Cardiac septum (tissue), 1 donor: Measurements from ENCODE around the gene TBRG4. TPM values are rescaled to one million over a fixed set of nuclear protein-coding genes. Genes with fewer than 3 reads are reported as not detected.

ENCODE experiments used
- DNase-seq: peaks from one replicate; pipeline ENCODE4 v3.0.0-alpha.2; 2020; ENCODE audit warnings: low spot score
- intact Hi-C: fragments of 100-400 bp; cut with DNase I; formaldehyde crosslinking; loops from one replicate; pipeline ENCODE4 v1.14.0; 2022
- total RNA-seq: library from RNA; stranded (reverse); fragmentation: NEBNext Ultra II Directional; extraction: Animal tissue kit (Norgen Biotek cat#: 25700); gene quantifications from one replicate; pipeline ENCODE4 v1.2.1, GENCODE V29; 2021
- donor health status: DM: no; HTN: no; CAD: no.

Gene TBRG4
- total RNA-seq, 1 donor from 2014 or later = 61.4 TPM

DNA sequence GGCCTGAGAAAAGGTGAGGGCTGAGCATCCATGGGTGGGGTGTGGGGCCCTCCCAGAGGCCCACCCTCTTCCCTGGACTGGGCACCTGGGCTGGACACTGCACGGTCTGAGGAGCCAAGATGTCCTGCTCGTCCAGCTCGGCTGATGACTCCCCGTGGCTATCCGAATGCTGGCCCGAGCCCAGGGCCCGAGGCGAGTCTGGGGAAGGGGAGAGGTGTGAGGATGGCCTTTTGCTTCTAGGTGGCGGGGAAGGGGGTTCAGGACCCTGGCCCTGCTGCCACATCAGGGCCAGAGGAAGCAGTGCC lies 29.9 kb downstream of the TBRG4 start:
- no peak for DNase-seq
- intact Hi-C loops = no loop called here

DNA sequence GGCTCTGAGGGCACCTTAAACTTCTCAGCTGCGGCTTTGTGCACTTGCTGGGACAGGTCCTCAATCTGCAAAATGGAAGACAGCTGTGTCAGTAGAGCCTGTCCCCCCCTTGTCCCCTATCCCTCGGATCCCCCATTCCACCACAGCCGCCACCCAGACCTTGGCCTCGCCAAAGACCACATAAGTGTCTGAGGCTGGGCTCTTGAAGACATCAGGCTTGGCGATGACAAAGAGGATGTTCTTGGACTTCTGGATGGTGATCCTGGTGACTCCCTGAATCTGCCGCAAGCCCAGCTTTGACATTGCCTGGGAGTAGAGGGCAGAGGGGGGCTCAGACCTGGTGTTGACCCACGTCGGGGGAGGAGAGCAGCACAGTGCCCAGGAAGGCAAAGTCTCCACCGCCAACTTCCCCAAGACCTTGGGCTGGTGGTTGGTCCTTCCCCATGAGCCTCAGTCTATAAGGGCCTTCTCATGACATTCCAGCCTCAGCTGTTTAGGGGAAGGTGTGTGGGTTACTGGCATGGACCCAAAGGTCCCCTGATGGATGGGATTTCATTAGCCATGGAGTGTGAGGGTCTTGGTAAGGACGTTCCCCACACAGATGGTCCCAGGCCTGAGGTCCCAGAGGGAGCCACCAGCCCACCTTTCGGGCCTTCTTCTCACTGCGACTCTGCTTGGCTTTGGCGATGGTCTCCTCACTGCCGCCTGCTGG lies 30.4 kb downstream of the TBRG4 start:
- intact Hi-C loops = no loop called here
- peak; percentile 71 for DNase-seq

- DNase-seq = no peak
- intact Hi-C loops = no loop called here
These were observed 31.1 kb downstream of the TBRG4 start for GRCh38 chr7:45080265-45080957.

GRCh38 chr7:45078125-45078681 lies 33.3 kb downstream of the TBRG4 start:
- DNase-seq = no peak
- intact Hi-C loops = no loop called here

DNA sequence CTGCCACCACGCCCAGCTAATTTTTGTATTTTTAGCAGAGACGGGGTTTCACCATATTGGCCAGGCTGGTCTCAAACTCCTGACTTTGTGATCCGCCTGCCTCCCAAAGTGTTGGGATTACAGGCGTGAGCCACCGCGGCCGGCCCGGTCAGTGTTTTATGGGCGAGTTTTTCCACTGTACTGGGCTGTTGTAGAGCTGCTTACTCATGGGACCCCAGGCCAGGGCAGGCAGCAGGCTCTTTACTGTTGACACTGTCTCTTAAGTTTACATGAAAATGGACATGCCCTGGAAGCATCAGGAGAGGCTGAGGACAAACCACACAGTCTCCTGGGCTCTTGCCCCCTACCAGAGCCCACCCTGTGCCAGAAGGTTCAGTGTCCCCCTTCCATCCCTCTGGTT lies 33.9 kb downstream of the TBRG4 start:
- DNase-seq = no peak
- intact Hi-C loops = no loop called here

GRCh38 chr7:45076946-45077345 lies 34.6 kb downstream of the TBRG4 start:
- intact Hi-C loops = no loop called here

DNA sequence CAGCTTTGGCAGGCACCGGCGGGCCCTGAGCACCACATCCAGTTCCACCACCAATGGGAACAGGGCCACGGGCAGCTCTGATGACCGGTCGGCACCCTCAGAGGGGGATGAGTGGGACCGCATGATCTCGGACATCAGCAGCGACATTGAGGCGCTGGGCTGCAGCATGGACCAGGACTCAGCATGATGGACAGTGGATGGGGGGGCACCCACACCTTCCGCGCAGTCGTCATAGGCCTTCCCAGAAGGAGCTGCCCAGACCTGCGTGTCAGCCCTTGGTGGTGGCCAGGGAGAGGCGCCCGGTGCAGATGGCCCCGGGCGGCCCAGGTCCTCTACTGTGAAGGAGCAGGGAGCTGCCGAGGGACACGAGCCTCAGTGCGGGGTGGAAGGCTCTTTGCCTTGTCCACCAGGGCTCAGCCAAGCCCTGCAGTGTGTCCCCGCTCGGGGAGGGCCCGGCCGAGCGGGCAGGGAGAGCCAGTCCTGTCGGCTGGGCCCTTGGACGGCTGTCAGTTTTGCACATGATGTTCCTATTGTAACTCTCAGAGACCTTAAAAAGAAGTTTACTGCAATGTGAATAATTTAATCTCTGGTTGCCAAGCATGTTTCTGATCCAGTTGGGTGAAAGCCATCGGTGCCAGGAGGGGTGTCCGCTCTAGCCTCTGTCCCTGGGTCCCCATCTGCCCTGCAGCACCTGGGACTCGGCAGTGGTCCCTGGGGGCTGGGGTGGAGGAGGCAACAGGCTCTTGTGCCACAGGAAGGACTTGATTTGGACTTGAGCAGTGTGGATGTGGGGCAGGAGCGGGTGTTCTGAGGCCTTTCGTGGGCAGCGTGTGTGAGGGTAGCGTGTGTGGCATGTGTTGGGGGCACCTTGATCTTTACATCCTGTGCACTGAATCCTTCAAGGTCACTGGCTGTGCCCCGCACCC lies 35.4 kb downstream of the TBRG4 start:
- intact Hi-C loops = no loop called here
- no peak for DNase-seq

More at GRCh38 chr7:45076946-45077345, 34.6 kb downstream of the TBRG4 start:
- no peak for DNase-seq

DNA sequence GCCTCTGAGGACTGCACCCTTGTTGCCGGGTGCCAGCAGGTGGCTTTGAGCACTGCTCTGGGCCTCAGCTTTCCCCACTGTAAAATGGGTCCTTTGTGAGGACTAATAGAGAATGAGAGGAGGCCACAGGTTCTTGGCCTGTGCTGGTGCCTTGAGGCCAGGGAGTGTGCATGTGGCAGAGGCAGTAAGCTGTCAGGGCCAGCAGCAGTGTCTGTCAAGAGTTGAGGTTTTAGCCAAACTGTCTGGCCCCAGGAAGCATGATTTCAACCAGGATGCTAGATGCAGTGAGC lies 36.2 kb downstream of the TBRG4 start:
- no peak for DNase-seq
- intact Hi-C loops = no loop called here

DNA sequence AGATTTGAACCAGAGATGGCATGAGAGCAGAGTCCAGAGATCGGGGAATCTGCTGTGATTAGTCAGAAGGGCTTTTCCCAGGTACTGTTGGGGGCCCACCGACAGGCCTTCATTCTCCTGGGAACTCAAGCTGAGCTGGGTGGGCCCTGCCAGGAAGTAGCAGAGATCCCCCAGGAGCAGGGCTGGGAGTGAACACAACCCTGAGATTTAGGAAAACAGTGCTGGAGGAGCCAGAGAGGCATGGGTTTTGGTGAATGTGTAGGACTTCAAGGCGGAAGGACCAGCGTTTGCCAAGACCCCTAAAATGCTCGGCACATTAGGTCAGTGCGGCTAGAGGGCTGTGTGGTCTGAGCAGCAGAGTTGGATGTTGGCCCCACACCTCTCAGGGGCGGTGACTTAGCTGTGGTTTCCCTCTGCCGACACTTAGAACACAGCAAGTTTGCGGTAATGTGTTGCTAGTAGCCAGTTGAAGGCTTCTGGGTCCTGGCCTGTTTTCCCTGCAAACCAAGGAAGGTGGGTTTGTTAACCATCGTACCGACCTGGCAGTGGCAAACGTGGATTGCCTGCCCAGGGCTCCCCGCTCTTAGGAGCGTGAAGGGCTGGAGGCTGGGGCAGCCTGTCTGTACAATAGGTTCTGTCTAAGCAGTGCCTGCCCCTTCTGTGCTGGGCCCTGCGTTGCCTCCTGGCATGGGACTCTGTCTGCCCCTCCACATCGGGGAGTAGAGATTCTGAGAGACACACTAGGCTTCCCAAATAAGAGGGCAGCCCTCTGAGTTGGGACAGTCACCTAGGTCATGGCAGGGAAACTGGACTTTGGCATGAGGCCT lies 36.8 kb downstream of the TBRG4 start:
- intact Hi-C loops = no loop called here
- no peak for DNase-seq

DNA sequence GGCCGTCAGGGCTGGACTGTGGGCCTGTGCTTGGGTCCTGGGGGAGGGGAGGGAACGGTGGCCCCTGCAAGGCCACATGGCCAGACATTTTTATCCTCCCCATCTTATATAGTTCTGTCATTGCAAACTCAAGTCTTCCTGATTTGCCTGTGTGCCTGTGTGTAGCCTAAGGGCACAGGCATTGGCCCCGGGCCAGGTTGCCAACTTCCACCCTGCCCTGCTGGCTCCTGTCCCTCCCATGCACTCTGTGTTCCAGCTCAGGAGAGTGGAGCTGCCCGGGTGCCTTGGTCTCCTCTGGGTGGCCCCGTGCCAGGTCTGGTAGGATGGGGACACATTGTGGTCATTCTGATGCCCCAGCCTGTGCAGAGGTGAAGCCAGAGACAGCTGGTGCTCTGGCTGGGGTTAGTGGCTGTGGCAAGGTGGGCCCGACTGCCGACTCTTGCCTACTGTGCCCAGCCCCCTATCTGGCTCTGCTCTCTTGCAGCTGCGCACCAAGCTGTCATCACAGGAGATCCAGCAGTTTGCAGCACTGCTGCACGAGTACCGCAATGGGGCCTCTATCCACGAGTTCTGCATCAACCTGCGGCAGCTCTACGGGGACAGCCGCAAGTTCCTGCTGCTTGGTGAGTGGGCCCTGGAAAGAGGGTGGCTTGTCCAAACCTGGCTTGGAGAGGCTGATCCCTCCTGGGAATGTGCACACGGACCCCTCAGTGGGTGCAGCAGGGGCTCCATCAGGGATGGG lies 37.5 kb downstream of the TBRG4 start:
- intact Hi-C loops = no loop called here
- no peak for DNase-seq

GRCh38 chr7:45073031-45073785 lies 38.3 kb downstream of the TBRG4 start:
- intact Hi-C loops = no loop called here

GRCh38 chr7:45072131-45073030 lies 39.1 kb downstream of the TBRG4 start:
- DNase-seq = no peak

More at GRCh38 chr7:45073031-45073785, 38.3 kb downstream of the TBRG4 start:
- DNase-seq = no peak

GRCh38 chr7:45071528-45071927 lies 40.0 kb downstream of the TBRG4 start:
- no peak for DNase-seq
- intact Hi-C loops = no loop called here

More at GRCh38 chr7:45072131-45073030, 39.1 kb downstream of the TBRG4 start:
- intact Hi-C loops = no loop called here

- no peak for DNase-seq
- intact Hi-C loops = no loop called here
These were observed 41.2 kb downstream of the TBRG4 start for GRCh38 chr7:45070254-45070642.

DNA sequence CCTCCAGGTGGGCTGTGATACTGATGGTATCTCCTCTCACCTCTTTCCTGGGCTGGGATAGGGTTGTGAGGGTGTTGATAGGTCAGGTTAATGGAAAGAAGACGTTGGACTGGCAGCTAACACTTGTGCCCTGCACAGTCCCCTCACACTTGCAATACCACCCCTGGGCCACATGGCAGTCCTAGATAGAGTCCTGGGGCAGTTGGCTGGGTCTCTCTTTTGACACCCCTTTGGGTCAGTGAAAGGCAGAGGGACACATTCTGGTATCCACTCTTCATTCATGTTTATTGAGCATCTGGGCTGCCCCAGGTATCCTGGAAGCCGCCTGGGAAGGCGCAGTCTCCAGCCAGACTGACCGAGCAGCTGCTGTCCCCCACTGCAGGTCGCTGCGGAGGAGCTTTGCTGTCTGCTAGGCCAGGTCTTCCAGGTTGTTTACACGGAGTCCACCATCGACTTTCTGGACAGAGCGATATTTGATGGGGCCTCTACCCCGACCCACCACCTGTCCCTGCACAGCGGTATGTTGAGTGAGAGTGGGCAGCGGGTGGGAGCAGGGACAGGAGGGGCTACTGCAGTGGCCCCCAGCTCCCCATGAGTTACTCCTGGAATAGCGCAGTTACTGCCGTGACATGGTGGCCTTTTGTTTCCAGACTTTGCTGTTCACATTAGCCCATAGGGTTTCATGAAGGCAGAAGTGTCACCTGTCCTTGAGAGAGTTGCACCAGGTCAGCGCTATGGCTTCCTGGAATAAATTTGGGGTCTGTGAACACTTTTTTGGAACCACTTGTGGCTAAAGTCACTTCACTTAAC lies 41.8 kb downstream of the TBRG4 start:
- no peak for DNase-seq
- intact Hi-C loops = no loop called here
